ENCODE measurements around the gene SHISA4. TPM values are rescaled to one million over a fixed set of nuclear protein-coding genes. Genes with fewer than 3 reads are reported as not detected.

SHISA4 gene
- total and polyA plus RNA-seq, 2 donors (not counting 3 experiments of a cell fraction or from before 2014, with no cell fraction given), result 25.6 to 78.2 TPM

- no peak overlapping the region for H3K4me3 ChIP-seq (replicated peaks in 1 of 3; ENCODE audit: insufficient read depth in 1 of 3, low read depth in 1 of 3, low read length in 3 of 3)
- no peak overlapping the region for H3K9ac ChIP-seq (replicated peaks; ENCODE audit: extremely low read depth, insufficient read depth, low read length)
- no peaks in the 10 kb centered on the region for H4K20me1 ChIP-seq (replicated peaks; ENCODE audit: control insufficient read depth, extremely low read depth, insufficient read depth, low read length)
- peak overlapping the region; percentile 20 for H3K4me2 ChIP-seq (ENCODE audit: insufficient read depth, low read length)
- intact Hi-C loops (cut with micrococcal nuclease), result loop anchor here (1.0 to 2.0 kb wide), 2 partner anchors 13 to 21 kb away; no protein-coding TSS in a partner anchor
- ChIA-PET CTCF (interaction anchor here (0.6 to 2.2 kb wide), 7 partner anchors 13 to 82 kb away, joined by 3 to 9 read pairs (median 3); partner anchors contain the start of gene LMOD1), POLR2A (interaction anchor here (1.2 to 2.5 kb wide), 3 partner anchors 13 to 38 kb away, joined by 3 to 8 read pairs (median 4); partner anchors contain the start of genes LMOD1 and TIMM17A)
- TF ChIP-seq EZH2 (IDR thresholded peaks at IDR 0.05; ENCODE audit: borderline replicate concordance, low read depth, low read length, severe bottlenecking) (no peak), MYC (IDR thresholded peaks at IDR 0.05; ENCODE audit: low read depth, low read length) (no peak), POLR2AphosphoS5 (IDR thresholded peaks at IDR 0.05; ENCODE audit: insufficient read depth, low read depth, low read length) (no peak), FOS (IDR thresholded peaks at IDR 0.05; ENCODE audit: borderline replicate concordance, insufficient read depth, low read length) (peak; percentile 40), POLR2A (IDR thresholded peaks at IDR 0.05; ENCODE audit: low read depth, low read length) (no peak), MAX (IDR thresholded peaks at IDR 0.05; ENCODE audit: insufficient read depth, insufficient read length) (no peak), JUN (IDR thresholded peaks at IDR 0.05; ENCODE audit: borderline replicate concordance, insufficient read depth, insufficient read length, low read depth) (peak; percentile 45), CTCF (IDR thresholded peaks at IDR 0.05; ENCODE audit: extremely low read depth in 1 of 2, insufficient read depth in 1 of 2, low read depth in 1 of 2, low read length in 2 of 2) (no peak), GATA2 (IDR thresholded peaks at IDR 0.05; ENCODE audit: insufficient read depth, insufficient read length, low read depth, low read length) (peak; percentile 16)
- H3K27me3 ChIP-seq (ENCODE audit: control insufficient read depth in 2 of 2, insufficient read depth in 2 of 2, low read length in 2 of 2), result no peaks in the 10 kb centered on the region
- H3K36me3 ChIP-seq (ENCODE audit: control insufficient read depth in 2 of 2, extremely low read depth in 1 of 2, insufficient read depth in 2 of 2, low read length in 2 of 2), result no peaks in the 10 kb centered on the region
- H3K4me1 ChIP-seq (ENCODE audit: control insufficient read depth, extremely low read depth, insufficient read depth, low read length), result peaks cover 19% of the 10 kb centered on the region
- no peaks in the 10 kb centered on the region for H3K9me1 ChIP-seq (replicated peaks; ENCODE audit: control insufficient read depth, extremely low read depth, insufficient read depth, low read length)
- dilution Hi-C loops (cut with MboI; ENCODE audit: extremely low pct_ligation_motif_present, low sequenced_read_pairs), result no loop called here
- peak overlapping the region; percentile 1 for H2AFZ ChIP-seq (ENCODE audit: low read depth, low read length)
- DNase-seq (ENCODE audit: low read depth, low spot score) (peak; percentile 80), FAIRE-seq (no peak)
- peak overlapping the region; percentile 35 for H3K27ac ChIP-seq (ENCODE audit: insufficient read depth, low read depth, low read length)
- H3K79me2 ChIP-seq (ENCODE audit: control insufficient read depth, insufficient read depth, low read length), result no peaks in the 10 kb centered on the region
- H3K9me3 ChIP-seq (replicated peaks; ENCODE audit: control insufficient read depth, insufficient read depth, low read length), result no peaks in the 10 kb centered on the region
- no TSS peak for BruUV-seq (replicated peaks)
Observed at GRCh38 chr1:201917362-201918033, 28.8 kb downstream of the SHISA4 start.
